Calu3 (cell line): ENCODE data around the gene RHEBL1. TPM values are rescaled to one million over a fixed set of nuclear protein-coding genes. Genes with fewer than 3 reads are reported as not detected.

ENCODE experiments used
- BruUV-seq: library from RNA; stranded (reverse); fragments of 400-500 nt; replicated peaks from 2 replicates; lab custom pipeline; 2021; lab: Mats Ljungman, UMichigan
- CTCF ChIA-PET: fragments of 300-600 bp; sonication (Branson Sonifier 250); formaldehyde crosslinking; loops from one replicate; lab custom pipeline; 2022; ENCODE audit warnings: antibody characterized with exemption; lab: Charles Lee
- DNase-seq: peaks from one replicate; pipeline ENCODE4 v3.0.0; 2022
- H3K27ac Mint-ChIP-seq: one replicate; pipeline ENCODE4 v1.8.0; 2022; ENCODE audit warnings: mixed read lengths; ENCODE audit not compliant: unreplicated experiment
- H3K27me3 Mint-ChIP-seq: one replicate; pipeline ENCODE4 v1.8.0; 2022; ENCODE audit warnings: mixed read lengths; ENCODE audit not compliant: unreplicated experiment
- H3K36me3 Mint-ChIP-seq: one replicate; pipeline ENCODE4 v1.8.0; 2022; ENCODE audit warnings: mild to moderate bottlenecking, moderate library complexity, mixed read lengths; ENCODE audit not compliant: insufficient read depth, unreplicated experiment
- H3K4me1 Mint-ChIP-seq: one replicate; pipeline ENCODE4 v1.8.0; 2022; ENCODE audit warnings: mild to moderate bottlenecking, low read depth, mixed read lengths; ENCODE audit not compliant: unreplicated experiment
- H3K4me3 Mint-ChIP-seq: one replicate; pipeline ENCODE4 v1.8.0; 2022; ENCODE audit warnings: mild to moderate bottlenecking, low read depth, moderate library complexity, mixed read lengths; ENCODE audit not compliant: unreplicated experiment
- H3K9me3 Mint-ChIP-seq: one replicate; pipeline ENCODE4 v1.8.0; 2022; ENCODE audit warnings: low read depth, mixed read lengths; ENCODE audit not compliant: unreplicated experiment
- CTCF ChIP-seq: fragments of 200-600 bp; IDR thresholded peaks from one replicate; pipeline ENCODE4 v1.8.0; 2022; ENCODE audit warnings: antibody characterized with exemption; ENCODE audit not compliant: unreplicated experiment
- intact Hi-C: fragments of 100-400 bp; cut with micrococcal nuclease; formaldehyde crosslinking; loops from one replicate; pipeline ENCODE4 v1.10.0; 2022; ENCODE audit not compliant: unreplicated experiment
- total RNA-seq: library from RNA; stranded (reverse); gene quantifications from 2 replicates; pipeline ENCODE4 v1.2.3, GENCODE V29; 2022

RHEBL1 gene
- total RNA-seq, 1 experiment from 2014 or later, result 2.0 TPM

GRCh38 chr12:49024543-49024942, 45.2 kb downstream of the RHEBL1 start:
- Mint-ChIP-seq H3K4me3 (no peak overlapping the region), H3K36me3 (peaks cover 40% of the 10 kb centered on the region), H3K27ac (no peak overlapping the region), H3K4me1 (no peaks in the 10 kb centered on the region), H3K27me3 (no peaks in the 10 kb centered on the region), H3K9me3 (no peaks in the 10 kb centered on the region)
- no TSS peak for BruUV-seq
- no peak for TF ChIP-seq CTCF
- no peak for DNase-seq
- intact Hi-C loops, result no loop called here
- CTCF ChIA-PET, result no interaction called here

- Mint-ChIP-seq H3K4me3 (no peak overlapping the region), H3K4me1 (no peaks in the 10 kb centered on the region), H3K9me3 (no peaks in the 10 kb centered on the region), H3K27me3 (no peaks in the 10 kb centered on the region), H3K36me3 (peaks cover 44% of the 10 kb centered on the region), H3K27ac (no peak overlapping the region)
- intact Hi-C loops, result no loop called here
- CTCF ChIA-PET, result no interaction called here
- no TSS peak for BruUV-seq
- no peak for TF ChIP-seq CTCF
- no peak for DNase-seq
Observed at GRCh38 chr12:49023812-49024211, 46.0 kb downstream of the RHEBL1 start.

GRCh38 chr12:49022558-49023178, 47.1 kb downstream of the RHEBL1 start:
- BruUV-seq, result no TSS peak
- intact Hi-C loops, result no loop called here
- TF ChIP-seq CTCF, result no peak
- DNase-seq, result no peak
- CTCF ChIA-PET, result no interaction called here
- peaks cover 51% of the 10 kb centered on the region for H3K36me3 Mint-ChIP-seq
- no peaks in the 10 kb centered on the region for H3K9me3 Mint-ChIP-seq
- no peak overlapping the region for H3K4me3 Mint-ChIP-seq
- no peak overlapping the region for H3K27ac Mint-ChIP-seq
- no peaks in the 10 kb centered on the region for H3K27me3 Mint-ChIP-seq
- no peaks in the 10 kb centered on the region for H3K4me1 Mint-ChIP-seq

GRCh38 chr12:49021292-49021915, 48.4 kb downstream of the RHEBL1 start:
- Mint-ChIP-seq H3K27me3 (no peaks in the 10 kb centered on the region), H3K27ac (no peak overlapping the region), H3K9me3 (no peaks in the 10 kb centered on the region), H3K36me3 (peaks cover 47% of the 10 kb centered on the region), H3K4me1 (peaks cover 9% of the 10 kb centered on the region), H3K4me3 (no peak overlapping the region)
- intact Hi-C loops, result no loop called here
- CTCF ChIA-PET, result interaction anchor here (0.6 kb wide), 1 partner anchor 15 kb away, joined by 3 read pairs; no protein-coding TSS in a partner anchor
- BruUV-seq, result no TSS peak
- no peak for DNase-seq
- no peak for TF ChIP-seq CTCF
